ENCODE results near the gene CYP27B1.

Gene CYP27B1

GRCh38 chr12:57713209-57713608 lies 53.7 kb downstream of the CYP27B1 start:
- no peaks in the 10 kb centered on the region for H4K20me1 ChIP-seq (ENCODE audit: low read depth, low read length)
- peaks cover 9% of the 10 kb centered on the region; the same call in 1 of the 2 replicates for H3F3A ChIP-seq (ENCODE audit: insufficient read depth)
- no peaks in the 10 kb centered on the region for H3K9me2 ChIP-seq (replicated peaks; ENCODE audit: insufficient read depth, low read length)
- H3K4me2 ChIP-seq (ENCODE audit: low read depth, low read length, poor library complexity, severe bottlenecking), result no peak overlapping the region
- H3K9ac ChIP-seq (ENCODE audit: low read length), result no peak overlapping the region
- no peak overlapping the region for H2AFZ ChIP-seq (ENCODE audit: low read depth, low read length, severe bottlenecking)
- peaks cover 22% of the 10 kb centered on the region; the same call in 1 of the 2 replicates for H3K36me3 ChIP-seq (ENCODE audit: low read length)
- H3K27ac ChIP-seq (ENCODE audit: low read depth, low read length), result no peak overlapping the region
- TF ChIP-seq EZH2phosphoT487 (conservative IDR thresholded peaks at IDR 0.05; ENCODE audit: low read length) (no peak), CTCF (IDR thresholded peaks at IDR 0.05; ENCODE audit: insufficient read depth, low read length, poor library complexity, severe bottlenecking) (no peak)
- no peaks in the 10 kb centered on the region for H3K27me3 ChIP-seq (ENCODE audit: low read length)
- no peaks in the 10 kb centered on the region for H3K9me3 ChIP-seq (ENCODE audit: insufficient read depth, low read length)
- H3K4me3 ChIP-seq (ENCODE audit: insufficient read depth, low read length, poor library complexity, severe bottlenecking), result no peak overlapping the region
- no peaks in the 10 kb centered on the region for H3K79me2 ChIP-seq (ENCODE audit: insufficient read depth, low read length)

GRCh38 chr12:57712701-57713100 lies 54.2 kb downstream of the CYP27B1 start:
- Histone ChIP-seq H3K9ac (ENCODE audit: low read length) (no peak overlapping the region), H3K4me3 (ENCODE audit: insufficient read depth, low read length, poor library complexity, severe bottlenecking) (no peak overlapping the region), H3K27me3 (ENCODE audit: low read length) (no peaks in the 10 kb centered on the region), H3K9me2 (replicated peaks; ENCODE audit: insufficient read depth, low read length) (no peaks in the 10 kb centered on the region), H3K4me2 (ENCODE audit: low read depth, low read length, poor library complexity, severe bottlenecking) (no peak overlapping the region), H4K20me1 (ENCODE audit: low read depth, low read length) (no peaks in the 10 kb centered on the region), H3K79me2 (ENCODE audit: insufficient read depth, low read length) (no peaks in the 10 kb centered on the region), H3K27ac (ENCODE audit: low read depth, low read length) (no peak overlapping the region), H3F3A (ENCODE audit: insufficient read depth) (peaks cover 9% of the 10 kb centered on the region; the same call in 1 of the 2 replicates), H2AFZ (ENCODE audit: low read depth, low read length, severe bottlenecking) (no peak overlapping the region), H3K9me3 (ENCODE audit: insufficient read depth, low read length) (no peaks in the 10 kb centered on the region), H3K36me3 (ENCODE audit: low read length) (peaks cover 18% of the 10 kb centered on the region; the same call in 1 of the 2 replicates)
- TF ChIP-seq EZH2phosphoT487 (conservative IDR thresholded peaks at IDR 0.05; ENCODE audit: low read length) (no peak), CTCF (IDR thresholded peaks at IDR 0.05; ENCODE audit: insufficient read depth, low read length, poor library complexity, severe bottlenecking) (no peak)

Data from SU-DHL-6 (cell line).